GM21515 (cell line): ENCODE data around the gene SMIM12.

Source experiments
- ATAC-seq: cut with Tn5 transposase; IDR thresholded peaks from one replicate; pipeline ENCODE4 v1.9.1; 2021; ENCODE audit not compliant: unreplicated experiment

Gene SMIM12

DNA sequence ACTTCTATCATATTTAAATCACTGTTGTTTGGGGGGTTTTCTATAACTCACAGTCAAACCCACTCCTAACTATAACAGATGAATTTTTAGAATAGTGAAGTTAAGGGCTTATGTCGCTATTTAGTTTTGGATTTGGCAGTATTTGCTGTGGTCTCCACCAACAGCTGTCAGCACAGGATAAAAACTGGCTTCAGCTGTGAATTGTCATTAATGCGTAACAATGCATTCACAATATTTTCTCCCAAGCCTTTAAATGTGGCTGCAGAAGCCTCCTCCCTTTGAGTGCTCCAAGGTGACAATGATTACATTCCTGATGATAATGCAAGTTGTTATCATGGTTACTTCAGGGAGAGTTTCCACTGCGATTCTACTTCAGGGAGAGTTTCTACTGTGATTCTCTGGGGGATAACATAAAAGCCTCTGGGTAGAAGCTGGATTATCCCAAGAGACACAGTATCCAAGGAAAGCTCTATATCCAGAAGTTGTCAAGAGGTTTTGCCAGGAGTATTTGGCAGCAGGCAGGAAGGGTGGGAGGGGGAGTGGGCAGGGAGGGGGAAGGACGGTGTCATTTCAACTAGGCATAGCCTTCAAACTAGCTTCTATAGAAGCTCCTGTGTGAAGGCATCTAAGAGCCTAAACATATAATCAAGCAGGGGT, 14.9 kb upstream of the SMIM12 start:
- ATAC-seq: no peak

DNA sequence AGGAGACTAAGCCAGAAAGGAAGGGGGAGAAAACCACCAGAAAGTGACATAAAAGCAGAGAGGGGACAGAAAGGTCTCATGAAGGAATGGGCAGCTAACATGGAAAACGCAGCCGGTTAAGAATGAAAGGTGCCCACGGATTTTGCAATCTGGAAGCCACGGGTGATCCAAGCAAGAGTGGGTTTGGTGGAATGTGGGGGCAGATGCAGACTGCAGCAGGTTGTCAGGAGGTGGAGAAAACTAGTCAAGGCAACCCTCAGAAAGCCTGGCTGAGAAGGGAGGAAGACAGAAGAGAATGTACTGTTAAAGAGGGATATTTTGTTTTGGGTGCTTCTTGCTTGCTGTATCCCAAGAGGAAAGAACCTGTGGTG, 12.6 kb upstream of the SMIM12 start:
- ATAC-seq: no peak

DNA sequence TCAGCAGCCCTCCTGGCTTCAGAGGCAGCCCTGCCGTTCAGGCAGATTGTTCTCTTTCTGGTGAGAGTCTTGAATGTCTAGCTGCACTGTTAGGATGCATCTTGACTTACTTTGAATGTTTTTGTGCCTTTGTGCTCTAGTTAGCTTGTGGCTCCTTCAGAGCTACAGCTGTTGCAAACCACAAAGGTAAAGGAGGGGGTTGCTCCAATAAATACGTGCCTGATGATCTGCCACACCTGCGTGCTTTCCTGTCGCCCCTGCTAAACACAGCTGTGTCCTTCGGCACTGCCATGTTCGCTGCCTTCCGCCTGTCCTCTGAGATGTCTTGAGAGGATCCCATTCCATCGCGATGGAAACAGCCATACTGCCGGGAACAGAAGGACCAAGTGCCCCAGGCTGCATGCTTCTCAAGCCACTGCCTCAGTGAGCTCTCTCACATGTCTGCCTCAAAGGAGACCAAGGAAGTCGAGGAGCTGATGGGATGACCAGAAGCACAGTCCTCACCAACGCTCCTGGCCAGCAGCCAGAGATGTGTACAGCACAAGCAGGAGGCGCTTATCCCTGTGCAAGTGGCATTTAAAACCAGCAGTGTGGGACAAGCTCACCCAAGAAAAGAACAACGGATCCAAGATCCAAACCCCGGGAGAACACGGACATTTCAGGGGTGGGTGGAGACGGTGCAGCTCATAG, 12.0 kb upstream of the SMIM12 start:
- no peak for ATAC-seq

- no peak for ATAC-seq
These were observed 10.8 kb upstream of the SMIM12 start for GRCh38 chr1:34870395-34870794.

DNA sequence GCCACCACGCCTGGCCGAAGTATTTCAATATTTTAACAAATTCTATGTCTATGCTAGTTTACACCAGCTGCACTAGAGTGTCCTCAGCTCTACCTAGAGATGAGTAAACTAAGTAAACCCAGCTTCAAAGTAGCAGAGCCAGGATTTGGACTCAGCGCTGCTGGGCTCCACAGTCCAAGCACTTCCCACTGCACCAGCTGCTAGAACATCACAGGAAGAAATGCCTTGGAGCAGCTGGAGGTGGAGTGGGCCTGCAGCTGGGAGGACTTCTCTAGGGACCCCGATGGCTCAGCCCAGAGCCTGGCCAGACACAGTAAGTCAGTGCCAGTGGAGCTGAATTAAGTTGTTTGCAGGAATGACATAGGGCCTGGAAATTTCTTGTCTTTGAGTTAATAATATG, 10.2 kb upstream of the SMIM12 start:
- no peak for ATAC-seq

DNA sequence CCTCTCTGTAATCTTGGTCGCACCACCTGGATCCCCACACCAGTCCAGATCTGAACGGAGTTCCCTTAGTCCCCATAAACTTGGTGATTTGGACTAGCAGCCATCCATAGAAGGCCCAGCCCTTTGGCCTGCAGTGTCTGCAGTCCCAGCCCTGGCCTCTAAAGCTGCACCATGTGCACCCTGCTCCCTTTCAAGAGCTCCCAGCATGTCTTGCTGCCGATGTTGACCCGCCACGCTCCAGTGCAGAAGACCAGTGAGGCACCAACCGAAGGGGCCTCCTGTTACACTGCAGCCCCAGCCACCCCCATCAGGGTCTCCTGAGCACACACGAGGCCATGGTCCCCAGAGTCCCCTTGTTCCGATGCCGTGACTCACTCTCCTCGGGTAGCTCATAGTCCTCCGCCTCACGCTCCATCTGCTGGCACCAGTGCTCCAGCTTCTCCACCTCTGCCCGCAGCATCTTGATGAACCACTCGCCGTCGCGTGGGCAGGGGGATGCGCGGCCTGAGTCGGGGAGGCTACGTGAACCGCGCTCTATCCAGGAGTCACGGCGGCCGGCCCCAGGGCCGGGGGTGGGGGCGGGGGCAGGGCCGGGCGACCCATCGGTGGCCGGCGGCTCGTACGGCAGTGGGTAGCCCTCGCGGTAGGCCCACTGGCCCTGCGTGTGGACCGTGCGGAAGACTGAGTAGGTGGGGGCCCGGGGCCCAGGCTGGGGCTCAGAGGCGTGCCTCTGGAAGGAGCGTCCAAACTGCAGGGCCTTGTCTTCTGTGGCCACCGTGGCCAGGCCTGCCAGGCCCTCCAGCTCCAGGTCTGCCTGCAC, 8.9 kb upstream of the SMIM12 start:
- ATAC-seq: no peak

DNA sequence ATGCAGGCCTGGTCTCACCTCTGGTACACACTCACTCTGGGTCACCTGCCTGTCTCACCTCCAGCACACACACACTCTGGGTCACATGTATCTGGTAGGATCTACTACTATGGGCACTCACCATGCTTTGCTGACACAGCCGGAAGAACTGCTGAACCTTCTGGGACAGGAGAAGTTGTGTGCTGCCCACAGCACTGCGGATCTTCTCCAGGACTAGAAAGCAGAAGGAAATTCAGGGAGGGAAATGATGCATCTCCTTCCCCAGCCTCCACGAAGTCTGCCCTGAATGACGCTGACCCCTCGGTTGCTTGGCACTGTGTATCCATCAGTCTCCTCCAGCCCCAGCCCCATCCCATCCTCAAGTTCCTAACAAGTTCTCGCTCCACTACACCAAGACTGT, 7.9 kb upstream of the SMIM12 start:
- ATAC-seq: no peak

- ATAC-seq: no peak
These were observed 7.2 kb upstream of the SMIM12 start for GRCh38 chr1:34866762-34867109.

- ATAC-seq: no peak
These were observed 6.6 kb upstream of the SMIM12 start for GRCh38 chr1:34865981-34866761.

- ATAC-seq: no peak
These were observed 6.0 kb upstream of the SMIM12 start for GRCh38 chr1:34865573-34865972.

- ATAC-seq: no peak
These were observed 5.2 kb upstream of the SMIM12 start for GRCh38 chr1:34864759-34865158.

DNA sequence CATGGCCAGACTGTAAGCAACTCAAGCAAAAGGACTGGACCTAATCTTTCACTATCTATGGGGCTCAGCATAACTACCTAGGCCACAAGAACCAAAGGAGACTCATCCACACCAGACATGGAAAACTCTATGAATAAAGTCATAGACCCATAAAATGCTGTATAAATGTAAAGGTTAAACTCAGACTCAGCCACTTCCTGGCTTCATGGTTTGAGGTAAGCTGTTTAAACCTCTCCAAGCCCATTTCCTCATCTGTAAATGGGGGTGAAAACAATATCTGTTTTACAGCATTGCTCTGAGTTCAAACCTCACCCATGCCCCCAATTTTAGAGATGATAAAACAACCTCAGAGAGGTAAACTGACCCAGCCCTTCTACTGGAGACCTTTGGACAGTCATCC, 4.0 kb upstream of the SMIM12 start:
- no peak for ATAC-seq

DNA sequence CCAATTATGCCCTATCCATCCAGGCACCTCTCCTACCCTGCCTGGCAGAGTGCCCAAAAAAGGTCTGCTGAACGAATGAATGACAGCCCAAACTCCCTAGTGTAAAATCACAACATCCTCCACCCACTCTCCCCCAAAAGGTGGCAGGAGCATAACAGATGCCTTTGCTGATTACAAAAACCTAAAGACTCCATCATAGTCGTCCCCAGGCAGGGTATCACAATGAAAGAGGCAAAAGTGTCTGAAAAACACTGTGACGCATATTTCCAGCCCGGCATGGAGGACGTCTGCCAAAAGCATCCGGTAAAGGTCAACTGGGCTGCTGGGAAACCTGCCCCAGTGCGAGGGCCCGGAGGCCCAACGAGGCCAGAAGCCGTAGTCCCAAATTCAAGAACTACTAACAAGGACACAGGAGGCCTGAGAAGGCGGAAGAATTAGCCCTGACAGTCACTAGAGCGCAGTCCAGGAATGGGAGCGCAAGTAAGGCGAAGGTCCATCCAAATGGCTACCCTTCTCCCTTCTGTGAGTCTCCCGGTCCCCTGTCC, 576 bp downstream of the SMIM12 start:
- no peak for ATAC-seq

GRCh38 chr1:34856697-34857096, 2.9 kb downstream of the SMIM12 start:
- no peak for ATAC-seq

GRCh38 chr1:34852677-34853217, 6.8 kb downstream of the SMIM12 start:
- ATAC-seq: peak; percentile 95

GRCh38 chr1:34851431-34852105, 8.0 kb downstream of the SMIM12 start:
- ATAC-seq: no peak

DNA sequence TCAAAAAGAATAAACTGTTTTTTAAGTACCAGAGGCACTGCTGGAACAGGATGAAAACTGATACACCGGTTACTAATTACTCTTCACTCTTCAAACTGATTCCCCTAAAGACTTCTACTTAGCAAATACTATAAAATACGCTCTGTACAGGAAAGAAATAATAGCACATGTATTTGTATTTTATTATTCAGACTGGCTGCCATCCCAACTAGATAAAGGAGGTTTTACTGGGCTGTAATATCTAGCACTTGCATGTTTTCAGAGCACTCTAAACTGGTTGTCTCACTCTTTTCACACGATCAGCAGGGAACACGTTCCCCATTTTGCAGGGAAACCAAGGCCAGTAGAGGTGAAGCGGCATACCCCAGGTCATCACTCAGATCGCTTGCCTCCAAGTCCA, 9.2 kb downstream of the SMIM12 start:
- ATAC-seq: no peak

DNA sequence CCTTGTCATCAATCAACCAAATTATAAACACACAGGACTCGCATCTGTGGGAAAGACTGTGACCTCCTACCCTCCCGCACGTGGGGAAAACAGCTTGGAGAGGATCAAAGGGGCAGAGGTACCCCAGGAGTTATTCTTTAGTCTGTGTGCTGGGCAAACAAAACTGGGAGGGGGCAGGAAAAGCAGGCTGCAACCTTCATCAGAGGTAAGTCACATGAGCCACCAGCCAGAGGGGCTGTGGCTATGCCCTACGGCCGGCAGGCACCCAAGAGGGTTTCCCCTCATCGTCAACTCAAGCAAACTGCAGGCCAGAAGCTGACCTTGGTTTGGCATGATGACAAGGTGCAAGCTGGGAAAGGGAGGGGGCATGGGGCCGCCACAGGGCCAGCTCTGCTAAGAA, 12.5 kb downstream of the SMIM12 start:
- no peak for ATAC-seq

GRCh38 chr1:34846265-34846664, 13.3 kb downstream of the SMIM12 start:
- ATAC-seq: no peak

DNA sequence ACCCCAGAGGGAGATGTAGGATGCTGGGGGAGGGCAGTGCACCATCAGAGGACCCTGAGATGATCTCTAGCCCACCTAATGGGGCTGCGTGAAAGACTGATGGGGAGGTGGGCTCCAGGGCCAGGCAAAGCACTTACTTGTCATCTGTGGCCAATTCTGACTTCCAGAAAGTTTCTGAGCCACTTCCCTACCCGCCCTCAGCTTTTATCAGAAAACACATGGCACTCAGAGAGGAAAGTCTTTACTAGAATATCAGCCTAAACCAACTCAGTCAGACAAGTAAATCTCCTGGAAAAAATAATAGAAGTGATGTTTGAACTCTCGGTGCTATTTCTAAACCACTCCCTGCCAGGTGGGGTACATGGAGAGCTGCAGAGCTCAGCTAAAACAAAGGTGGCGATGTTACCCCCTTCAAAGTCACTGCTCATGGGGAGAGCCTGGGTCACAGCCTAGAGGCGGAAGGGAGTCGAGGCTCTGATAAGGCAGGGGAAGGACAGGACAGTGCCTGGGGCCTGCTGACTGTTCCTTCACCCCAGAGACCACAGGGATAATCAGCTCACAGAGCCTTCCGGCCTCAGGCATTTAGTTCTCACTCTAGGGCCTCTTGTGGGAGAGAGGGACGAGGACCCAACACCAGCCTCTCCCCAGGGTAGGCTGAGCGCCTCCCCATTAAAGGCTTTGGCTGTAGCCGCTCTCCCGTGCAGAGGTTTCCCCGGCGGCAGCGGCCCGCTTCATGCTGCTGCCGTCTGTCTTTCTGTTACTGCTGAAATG, 14.2 kb downstream of the SMIM12 start:
- no peak for ATAC-seq
